Stimulated activated CD8-positive, alpha-beta memory T cell treated with anti-CD3 and anti-CD28 coated beads, Interleukin-4, amount 100 ng/mL, for 4 hours (primary cell): Measurements from ENCODE around the gene NR3C1.
A peak's percentile ranks its signal among the peaks of the same experiment; 100 is the strongest.

Experiments
- DNase-seq, 2 donors: peaks; one replicate each; pipeline ENCODE4 v3.0.0-alpha.2; 2020; ENCODE audit warnings: low read depth in 2 of 2, low spot score in 1 of 2

Gene NR3C1

DNA sequence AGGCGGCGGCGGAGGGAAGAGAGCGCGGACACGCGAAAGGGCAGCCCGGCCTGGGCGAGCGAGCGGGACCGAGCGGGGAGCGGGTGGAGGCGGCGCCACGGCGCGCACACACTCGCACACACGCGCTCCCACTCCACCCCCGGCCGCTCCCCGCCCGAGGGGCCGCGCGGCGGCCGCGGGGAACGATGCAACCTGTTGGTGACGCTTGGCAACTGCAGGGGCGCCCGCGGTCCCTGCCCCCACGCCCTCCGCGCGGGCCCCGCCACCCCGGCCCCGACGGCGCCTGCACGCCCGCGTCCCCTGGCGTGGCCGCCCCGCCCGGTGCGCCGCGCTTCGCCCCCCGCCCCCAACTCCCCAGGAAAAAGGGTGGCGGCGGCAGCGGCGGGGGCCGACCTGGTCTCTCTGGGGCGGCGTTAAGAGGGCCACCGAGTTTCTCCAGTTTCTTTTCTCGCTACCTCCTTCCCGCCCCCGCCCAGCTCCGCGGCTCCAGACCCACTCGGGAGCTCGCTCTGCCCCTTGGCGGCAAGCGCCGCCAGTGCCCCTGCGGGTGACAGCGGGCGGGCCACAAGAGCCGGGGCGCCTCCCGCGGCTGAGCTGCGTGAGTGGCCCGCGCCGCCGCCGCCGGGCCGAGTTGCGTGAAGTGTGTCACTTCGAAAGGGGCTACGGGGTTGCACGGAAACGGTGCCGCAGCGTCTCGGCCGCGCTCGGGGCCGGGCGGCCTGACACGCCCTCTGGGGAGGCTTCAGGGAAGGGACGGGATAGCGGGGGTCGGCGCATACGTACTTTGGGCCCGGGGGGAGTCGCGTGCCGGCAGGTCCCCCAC is at the start of gene NR3C1:
TSS of gene NR3C1 (minus strand) at position 94 of the 823 bp plus-strand sequence. CDS start 2,847 bp downstream, outside the sequence.
- DNase-seq: peak; percentile 66 to 78

- no peak for DNase-seq
Measured at GRCh38 chr5:143449772-143450171, 46.3 kb upstream of the NR3C1 start.

GRCh38 chr5:143448518-143448917 is 45.0 kb upstream of the NR3C1 start:
- DNase-seq: no peak

DNA sequence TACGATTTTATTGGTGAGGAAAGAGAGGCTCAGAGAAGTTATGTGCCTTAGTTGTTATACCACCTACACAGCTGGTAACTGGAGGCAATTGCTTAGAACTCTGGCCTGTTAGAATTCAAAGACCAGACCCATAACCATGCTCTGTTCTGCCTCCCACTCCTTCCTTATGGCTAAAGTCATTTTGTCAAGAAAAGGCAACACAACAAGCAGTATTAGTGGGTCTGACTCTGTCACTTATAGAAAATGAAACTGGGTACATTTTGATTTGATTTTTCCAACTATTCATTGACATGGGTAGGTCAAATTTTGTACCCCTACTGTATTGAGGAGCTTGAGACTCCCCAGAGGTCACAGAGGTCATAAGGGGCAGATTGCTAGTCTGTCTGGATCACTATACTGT is 44.5 kb upstream of the NR3C1 start:
- DNase-seq: no peak

GRCh38 chr5:143446535-143447226 is 43.2 kb upstream of the NR3C1 start:
- DNase-seq: no peak

- DNase-seq: no peak
Measured at GRCh38 chr5:143445776-143446175, 42.3 kb upstream of the NR3C1 start.

DNA sequence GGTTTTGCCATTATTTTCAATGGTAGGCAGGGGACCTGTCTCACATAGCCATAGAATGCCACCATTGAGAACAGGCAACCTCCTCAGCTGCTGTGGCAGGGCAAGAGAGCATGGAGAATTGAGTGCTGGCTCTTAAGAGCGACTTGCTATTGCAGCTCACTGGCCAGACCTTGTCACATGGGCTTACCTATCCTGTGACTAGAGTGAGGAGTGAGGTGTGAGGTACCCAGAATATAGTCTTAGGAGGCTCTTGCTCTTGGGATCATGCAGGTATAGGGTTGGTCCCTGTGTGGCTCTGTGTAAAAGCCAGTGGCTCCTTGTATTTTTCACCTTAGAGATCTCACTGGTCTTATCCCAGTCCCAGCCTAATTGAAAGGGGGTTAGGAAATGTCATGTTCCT is 39.8 kb upstream of the NR3C1 start:
- DNase-seq: no peak

GRCh38 chr5:143442385-143442784 is 38.9 kb upstream of the NR3C1 start:
- no peak for DNase-seq

DNA sequence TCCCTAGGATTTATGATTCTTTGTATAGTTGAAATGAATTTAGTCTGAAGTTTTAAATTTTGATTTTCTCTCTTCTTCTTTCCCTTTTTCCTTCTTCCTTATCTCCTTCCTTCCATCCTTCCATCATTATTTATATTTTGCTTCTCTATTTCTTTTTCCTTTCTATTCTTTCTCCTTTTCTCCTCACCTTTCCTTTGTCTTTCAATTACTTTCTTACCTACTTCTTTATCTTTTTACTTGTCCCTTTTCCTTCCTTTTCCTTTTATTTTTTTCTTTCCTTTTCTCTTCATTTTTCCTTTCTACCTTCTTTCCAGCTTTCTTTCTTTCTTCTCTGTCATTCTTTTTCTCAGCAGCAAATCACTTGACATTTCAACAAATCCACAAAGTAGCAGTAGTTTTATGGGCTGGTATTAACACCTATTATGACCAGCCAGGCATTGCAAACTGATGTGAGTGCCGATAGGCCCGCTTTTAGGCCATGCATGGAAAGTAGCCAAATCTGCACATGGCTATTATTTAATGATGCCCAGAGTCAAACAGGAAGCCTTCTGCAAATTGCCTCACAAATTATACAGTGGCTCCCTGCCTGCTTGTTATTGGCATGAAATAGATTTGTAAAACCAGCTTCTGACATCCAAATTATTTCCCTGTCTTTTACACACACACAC is 37.1 kb upstream of the NR3C1 start:
- no peak for DNase-seq

DNA sequence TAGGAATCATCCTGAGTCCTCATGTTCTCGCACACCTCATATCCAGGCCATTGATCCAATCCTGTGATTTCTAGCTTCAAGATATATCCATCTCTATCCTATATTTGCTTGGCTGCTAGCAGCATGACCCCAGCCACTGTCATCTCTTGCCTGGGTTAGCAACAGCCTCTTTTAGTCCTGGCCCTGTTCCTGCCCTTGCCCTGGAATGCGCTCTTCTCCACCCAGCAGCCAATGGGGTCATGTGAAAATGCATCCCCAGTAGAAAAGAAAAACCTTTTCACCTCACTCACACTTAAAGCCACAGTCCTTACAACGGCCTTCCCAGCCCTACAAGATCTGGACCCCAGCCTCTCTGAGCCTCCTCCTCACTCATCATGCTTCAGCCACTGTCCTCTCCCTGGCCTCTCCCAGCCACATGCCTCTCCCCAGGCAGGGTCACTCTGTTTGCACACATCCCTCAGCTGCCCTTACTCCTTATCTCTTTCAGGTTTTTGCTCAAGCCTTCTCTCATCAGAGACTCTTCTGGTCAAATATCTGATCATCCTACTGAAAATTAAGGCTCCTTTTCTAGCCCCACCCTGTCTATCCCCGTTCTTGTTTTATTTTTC is 34.3 kb upstream of the NR3C1 start:
- DNase-seq: no peak

DNA sequence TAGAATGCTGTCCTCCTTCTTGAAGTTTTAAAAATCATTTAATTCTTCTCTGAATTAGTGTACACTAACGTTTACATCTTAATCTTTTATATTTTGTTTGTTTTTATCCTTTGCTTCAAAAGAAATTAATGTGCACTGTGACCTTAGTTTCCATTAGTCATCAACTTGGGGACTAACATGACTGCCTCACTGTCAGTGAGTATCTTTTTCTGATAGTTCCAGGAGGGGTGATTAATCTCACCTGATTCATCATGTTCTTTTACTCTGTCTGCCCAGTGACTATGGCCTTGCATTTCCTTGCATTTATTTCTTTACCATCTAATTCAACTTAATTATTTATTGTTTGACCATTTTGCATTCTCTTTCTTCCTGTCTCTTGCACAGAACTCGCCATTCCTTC is 33.4 kb upstream of the NR3C1 start:
- DNase-seq: no peak

DNA sequence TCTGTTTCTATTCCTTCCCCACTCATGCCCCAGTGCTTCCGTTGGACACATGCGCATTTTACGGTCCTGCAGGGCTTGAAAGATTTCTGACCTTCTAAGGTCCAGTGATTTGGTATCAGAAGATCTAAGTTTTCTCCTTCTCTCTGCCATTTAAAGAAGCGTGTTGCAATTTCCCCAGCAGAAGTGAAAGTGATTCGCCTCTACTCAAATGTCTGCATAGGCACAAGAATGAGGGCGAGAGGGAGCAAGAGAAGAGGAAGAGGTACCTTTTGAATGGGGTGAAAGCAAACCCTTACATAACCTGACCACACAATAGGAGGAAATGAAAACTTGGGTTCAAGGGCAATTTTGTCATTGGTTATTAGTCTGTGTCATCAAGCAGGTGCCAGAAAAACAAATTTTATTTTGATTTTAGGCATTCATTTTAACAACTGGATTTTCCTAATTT is 31.7 kb upstream of the NR3C1 start:
- DNase-seq: no peak

DNA sequence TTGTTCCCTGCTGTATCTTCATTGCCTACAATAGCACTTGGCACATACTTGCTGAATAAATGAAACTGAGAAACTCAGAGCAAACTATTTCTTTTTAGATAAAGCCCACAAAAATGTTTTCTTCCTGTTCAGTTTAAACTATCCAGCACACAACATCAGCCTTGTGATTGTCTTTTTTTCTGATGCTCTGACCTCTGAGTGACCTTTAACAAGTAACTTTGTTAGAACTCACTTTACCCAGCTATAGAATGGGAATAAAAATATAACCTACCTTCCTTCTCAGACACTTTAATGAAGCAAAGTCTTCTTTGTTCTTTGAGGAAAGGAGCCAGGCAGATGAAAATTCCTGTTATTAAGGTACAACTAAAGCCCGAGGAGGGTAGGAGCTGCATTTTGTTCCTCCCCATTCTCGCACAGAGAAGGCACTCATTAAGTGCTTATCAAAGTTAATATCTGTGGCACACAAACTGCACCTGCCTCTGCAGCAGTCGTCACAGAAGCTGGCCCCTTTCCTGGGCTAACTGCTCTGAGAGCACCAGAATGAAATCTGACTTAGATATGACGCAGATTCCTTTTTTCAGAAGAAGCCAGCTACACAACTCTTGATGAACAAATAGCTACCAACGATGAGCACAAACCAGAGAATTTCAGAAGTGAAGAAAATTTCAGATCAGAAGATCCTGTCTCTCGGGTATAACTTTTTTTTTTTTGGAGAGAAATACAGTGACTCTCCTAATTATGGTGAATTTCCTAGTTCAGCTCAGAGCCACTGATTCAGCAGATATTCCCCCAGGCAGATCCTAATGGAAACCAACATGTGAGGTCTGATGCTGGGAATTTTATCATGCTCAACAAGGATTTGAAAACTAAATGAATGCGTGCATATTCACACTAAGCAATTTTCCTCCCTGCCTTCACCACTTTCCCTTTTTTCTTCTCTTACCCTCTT is 31.0 kb upstream of the NR3C1 start:
- DNase-seq: peak in 1 of 2 donors; percentile 16

DNA sequence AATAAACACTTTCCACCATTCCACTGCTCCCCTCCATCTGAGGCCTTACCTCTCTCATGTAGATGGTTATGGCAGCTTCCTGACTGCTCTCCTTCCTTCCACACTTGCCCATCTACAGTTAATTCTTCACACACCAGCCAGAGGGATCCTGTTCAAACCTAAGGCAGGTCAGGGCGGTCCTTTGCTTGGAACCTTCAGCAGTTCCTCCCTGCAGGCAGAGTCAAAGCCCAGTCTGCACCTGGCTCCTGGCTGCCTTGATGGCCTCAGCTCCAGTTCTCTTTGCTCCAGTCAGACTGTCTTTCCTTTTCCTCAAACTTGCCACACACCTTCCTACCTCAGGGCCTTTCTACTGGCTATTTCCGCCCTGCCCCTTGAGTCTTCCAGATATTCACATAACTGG is 30.2 kb upstream of the NR3C1 start:
- DNase-seq: no peak

GRCh38 chr5:143432658-143433239 is 29.3 kb upstream of the NR3C1 start:
- no peak for DNase-seq

- no peak for DNase-seq
Measured at GRCh38 chr5:143431789-143432188, 28.3 kb upstream of the NR3C1 start.

- DNase-seq: no peak
Measured at GRCh38 chr5:143428738-143429420, 25.4 kb upstream of the NR3C1 start.

GRCh38 chr5:143428155-143428554 is 24.7 kb upstream of the NR3C1 start:
- DNase-seq: no peak

DNA sequence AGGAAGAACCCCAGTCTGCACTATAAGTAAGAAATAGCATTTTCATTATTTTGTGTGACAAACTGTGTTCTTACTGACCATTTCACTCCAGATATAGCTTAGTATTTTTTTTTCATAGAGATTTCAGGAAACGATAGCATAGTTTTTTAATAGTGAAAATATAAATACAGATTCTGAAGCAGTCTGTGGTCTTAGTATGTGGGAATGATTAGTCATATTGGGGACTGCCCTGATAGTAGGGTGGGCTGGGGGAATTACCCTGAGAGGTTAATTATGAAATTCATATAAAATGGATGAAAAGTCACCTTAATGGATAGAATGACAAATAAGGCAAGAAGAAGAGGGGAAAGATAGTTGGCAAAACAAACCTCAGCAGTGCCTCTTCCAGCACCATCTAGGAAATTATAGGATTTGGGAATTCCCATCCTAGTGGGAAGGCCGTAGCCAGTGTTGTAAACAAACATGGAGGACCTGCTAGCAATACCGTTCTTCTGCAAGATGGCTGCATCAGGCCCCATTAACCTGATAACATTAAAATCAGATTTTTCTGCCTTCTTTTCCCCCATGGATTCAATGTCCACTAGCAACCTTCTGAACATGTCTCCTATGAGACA is 23.7 kb upstream of the NR3C1 start:
- no peak for DNase-seq
